Measurements from ENCODE around the gene CEP55.

- TF ChIP-seq, protein P1, sequence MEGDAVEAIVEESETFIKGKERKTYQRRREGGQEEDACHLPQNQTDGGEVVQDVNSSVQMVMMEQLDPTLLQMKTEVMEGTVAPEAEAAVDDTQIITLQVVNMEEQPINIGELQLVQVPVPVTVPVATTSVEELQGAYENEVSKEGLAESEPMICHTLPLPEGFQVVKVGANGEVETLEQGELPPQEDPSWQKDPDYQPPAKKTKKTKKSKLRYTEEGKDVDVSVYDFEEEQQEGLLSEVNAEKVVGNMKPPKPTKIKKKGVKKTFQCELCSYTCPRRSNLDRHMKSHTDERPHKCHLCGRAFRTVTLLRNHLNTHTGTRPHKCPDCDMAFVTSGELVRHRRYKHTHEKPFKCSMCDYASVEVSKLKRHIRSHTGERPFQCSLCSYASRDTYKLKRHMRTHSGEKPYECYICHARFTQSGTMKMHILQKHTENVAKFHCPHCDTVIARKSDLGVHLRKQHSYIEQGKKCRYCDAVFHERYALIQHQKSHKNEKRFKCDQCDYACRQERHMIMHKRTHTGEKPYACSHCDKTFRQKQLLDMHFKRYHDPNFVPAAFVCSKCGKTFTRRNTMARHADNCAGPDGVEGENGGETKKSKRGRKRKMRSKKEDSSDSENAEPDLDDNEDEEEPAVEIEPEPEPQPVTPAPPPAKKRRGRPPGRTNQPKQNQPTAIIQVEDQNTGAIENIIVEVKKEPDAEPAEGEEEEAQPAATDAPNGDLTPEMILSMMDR (IDR thresholded peaks at IDR 0.05), result no peak
- TF ChIP-seq POLR2A (IDR thresholded peaks at IDR 0.05) (no peak), EP300 (IDR thresholded peaks at IDR 0.05; ENCODE audit: low read depth) (no peak), POLR2AphosphoS5 (IDR thresholded peaks at IDR 0.05) (no peak)
Observed at GRCh38 chr10:93573051-93573909, 76.9 kb downstream of the CEP55 start.

All from transverse colon (tissue), 4 donors.